ENCODE measurements around the gene ERICH2. TPM values are rescaled to one million over a fixed set of nuclear protein-coding genes. Genes with fewer than 3 reads are reported as not detected.

Gene ERICH2
- total and polyA plus RNA-seq, 2 of the 13 experiments (the other 11 are each of a cell fraction or from before 2014, with no cell fraction given): not detected

DNA sequence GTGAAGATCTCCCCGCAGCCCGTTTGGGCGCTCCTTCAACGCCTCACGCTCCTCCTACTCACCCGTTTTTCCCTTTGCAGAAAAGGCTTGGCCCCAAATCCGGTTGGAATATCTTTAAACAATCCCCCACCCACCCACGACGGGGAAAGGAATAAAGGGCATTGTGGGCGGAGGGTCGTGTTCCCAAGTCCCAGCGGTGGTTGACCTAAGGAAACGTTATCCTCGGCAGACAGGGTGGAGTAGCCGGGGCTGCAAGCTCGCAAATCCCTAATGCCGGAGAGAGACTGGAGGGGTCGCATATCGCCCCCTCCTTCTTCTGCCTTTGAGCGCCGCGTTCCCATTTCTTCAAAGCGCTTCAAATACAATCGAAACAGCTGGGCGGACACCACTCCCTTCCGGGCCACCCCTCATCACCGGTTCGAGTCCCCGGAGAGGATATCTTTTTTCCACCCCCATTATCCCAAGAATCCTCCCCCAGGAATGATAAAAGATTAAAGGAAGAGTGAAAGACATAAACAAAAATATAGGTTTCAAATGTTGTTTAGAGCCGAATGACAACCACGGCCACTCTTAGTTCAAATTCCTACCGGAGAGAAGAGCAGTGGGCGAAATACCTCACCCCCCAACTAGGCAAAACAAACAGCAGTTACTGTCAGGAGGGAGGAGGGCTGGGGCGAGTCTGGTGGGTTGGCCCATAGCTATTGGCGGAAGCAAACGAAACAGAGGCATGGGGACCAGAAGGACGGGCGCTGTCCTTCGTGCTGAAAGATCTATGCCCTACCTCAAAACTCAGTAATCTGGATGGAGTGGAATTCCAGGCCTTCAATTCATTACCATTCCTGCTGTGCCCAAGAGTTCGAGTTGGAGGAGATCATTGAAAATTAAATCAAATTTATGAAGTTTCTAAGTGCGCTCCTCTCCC lies 43.7 kb downstream of the ERICH2 start:
- CTCF ChIA-PET (ENCODE audit: low intra/inter-chr PET ratio, low total read pairs): interaction anchor here (1.0 to 5.6 kb wide), 6 partner anchors 405 to 453 kb away, joined by 3 to 61 read pairs (median 24); no protein-coding TSS in a partner anchor
- in situ Hi-C loops (cut with HindIII; ENCODE audit: extremely low pct_ligation_motif_present, low pct_unique_long_range_greater_than_20kb) (loop anchor here (5.0 to 10.0 kb wide), 2 partner anchors 97 to 579 kb away; partner anchors contain the start of gene SP5), intact Hi-C loops (cut with micrococcal nuclease; ENCODE audit: unreplicated experiment) (loop anchor here (2.0 to 5.0 kb wide), 2 partner anchors 77 to 577 kb away; no protein-coding TSS in a partner anchor)
- no TSS peak for BruUV-seq (replicated peaks)
- peaks cover 19 to 61% of the 10 kb centered on the region in 2 experiments for H3K27me3 ChIP-seq (ENCODE audit: control insufficient read depth in 1 of 2, insufficient read depth in 2 of 2, low read length in 2 of 2)
- H3K9me3 ChIP-seq (ENCODE audit: low read length): no peaks in the 10 kb centered on the region
- peaks cover 27% of the 10 kb centered on the region for H3K4me1 ChIP-seq (ENCODE audit: insufficient read depth, low read length)
- H3K4me2 ChIP-seq (ENCODE audit: low read depth, low read length): no peak overlapping the region
- H3K79me2 ChIP-seq (ENCODE audit: insufficient read depth, low read length): no peaks in the 10 kb centered on the region
- 26% methylated on average over 41 of the region's 41 CpGs for WGBS (ENCODE audit: low lambda C conversion rate)
- POLR2A ChIA-PET: no interaction called here
- DNase-seq (ENCODE audit: low spot score) (peak; percentile 41), FAIRE-seq (no peak), ATAC-seq (peak; percentile 3; the same call in 1 of the 3 replicates)
- H2AFZ ChIP-seq (ENCODE audit: low read length): no peak overlapping the region
- H3K4me3 ChIP-seq (replicated peaks in 1 of 3; ENCODE audit: insufficient read depth in 1 of 3, low read depth in 2 of 3, low read length in 3 of 3): no peak overlapping the region
- no peaks in the 10 kb centered on the region for H3K36me3 ChIP-seq (replicated peaks in 1 of 2; ENCODE audit: control insufficient read depth in 1 of 2, insufficient read depth in 2 of 2, low read length in 2 of 2)
- H4K20me1 ChIP-seq (ENCODE audit: insufficient read depth, low read length): peaks cover 7% of the 10 kb centered on the region; the same call in 1 of the 2 replicates
- no peak overlapping the region for H3K27ac ChIP-seq (ENCODE audit: extremely low read length, insufficient read depth, low read length)
- H3K9ac ChIP-seq (ENCODE audit: insufficient read depth, low read depth, low read length): no peak overlapping the region
- no peak for TF ChIP-seq MED1 (CRISPR knock-in tag; IDR thresholded peaks at IDR 0.05)
- 0 out of 2 replicates have a peak, but pooled peaks have one; percentile 19 for TF ChIP-seq ZNF331 (CRISPR knock-in tag; IDR thresholded peaks at IDR 0.05)
- TF ChIP-seq, protein P1, sequence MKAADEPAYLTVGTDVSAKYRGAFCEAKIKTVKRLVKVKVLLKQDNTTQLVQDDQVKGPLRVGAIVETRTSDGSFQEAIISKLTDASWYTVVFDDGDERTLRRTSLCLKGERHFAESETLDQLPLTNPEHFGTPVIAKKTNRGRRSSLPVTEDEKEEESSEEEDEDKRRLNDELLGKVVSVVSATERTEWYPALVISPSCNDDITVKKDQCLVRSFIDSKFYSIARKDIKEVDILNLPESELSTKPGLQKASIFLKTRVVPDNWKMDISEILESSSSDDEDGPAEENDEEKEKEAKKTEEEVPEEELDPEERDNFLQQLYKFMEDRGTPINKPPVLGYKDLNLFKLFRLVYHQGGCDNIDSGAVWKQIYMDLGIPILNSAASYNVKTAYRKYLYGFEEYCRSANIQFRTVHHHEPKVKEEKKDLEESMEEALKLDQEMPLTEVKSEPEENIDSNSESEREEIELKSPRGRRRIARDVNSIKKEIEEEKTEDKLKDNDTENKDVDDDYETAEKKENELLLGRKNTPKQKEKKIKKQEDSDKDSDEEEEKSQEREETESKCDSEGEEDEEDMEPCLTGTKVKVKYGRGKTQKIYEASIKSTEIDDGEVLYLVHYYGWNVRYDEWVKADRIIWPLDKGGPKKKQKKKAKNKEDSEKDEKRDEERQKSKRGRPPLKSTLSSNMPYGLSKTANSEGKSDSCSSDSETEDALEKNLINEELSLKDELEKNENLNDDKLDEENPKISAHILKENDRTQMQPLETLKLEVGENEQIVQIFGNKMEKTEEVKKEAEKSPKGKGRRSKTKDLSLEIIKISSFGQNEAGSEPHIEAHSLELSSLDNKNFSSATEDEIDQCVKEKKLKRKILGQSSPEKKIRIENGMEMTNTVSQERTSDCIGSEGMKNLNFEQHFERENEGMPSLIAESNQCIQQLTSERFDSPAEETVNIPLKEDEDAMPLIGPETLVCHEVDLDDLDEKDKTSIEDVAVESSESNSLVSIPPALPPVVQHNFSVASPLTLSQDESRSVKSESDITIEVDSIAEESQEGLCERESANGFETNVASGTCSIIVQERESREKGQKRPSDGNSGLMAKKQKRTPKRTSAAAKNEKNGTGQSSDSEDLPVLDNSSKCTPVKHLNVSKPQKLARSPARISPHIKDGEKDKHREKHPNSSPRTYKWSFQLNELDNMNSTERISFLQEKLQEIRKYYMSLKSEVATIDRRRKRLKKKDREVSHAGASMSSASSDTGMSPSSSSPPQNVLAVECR (CRISPR knock-in tag; IDR thresholded peaks at IDR 0.05; ENCODE audit: borderline replicate concordance): peak; percentile 50; the same call in 1 of the 2 replicates
- TF ChIP-seq ARNT2 (CRISPR knock-in tag; IDR thresholded peaks at IDR 0.05; ENCODE audit: low read depth): peak; percentile 58; the same call in 1 of the 2 replicates
- TF ChIP-seq KDM2A (CRISPR knock-in tag; IDR thresholded peaks at IDR 0.05; ENCODE audit: borderline replicate concordance, low read depth): 0 out of 2 replicates have a peak, but pooled peaks have one; percentile 27
- TF ChIP-seq SYNCRIP (IDR thresholded peaks at IDR 0.05; ENCODE audit: insufficient read depth, low read depth, low read length): no peak
- TF ChIP-seq CBX2 (IDR thresholded peaks at IDR 0.05; ENCODE audit: low read depth, low read length): no peak
- peak; percentile 78; the same call in 1 of the 2 replicates for TF ChIP-seq CBX2 (CRISPR knock-in tag; IDR thresholded peaks at IDR 0.05; ENCODE audit: low read depth)
- peak; percentile 23; the same call in 1 of the 2 replicates for TF ChIP-seq STAG1 (CRISPR knock-in tag; IDR thresholded peaks at IDR 0.05)
- TF ChIP-seq ZNF792 (CRISPR knock-in tag; IDR thresholded peaks at IDR 0.05): no peak
- 0 out of 2 replicates have a peak, but pooled peaks have one; percentile 11 for TF ChIP-seq BHLHE40 (IDR thresholded peaks at IDR 0.05; ENCODE audit: low read length)
- no peak for TF ChIP-seq ZNF749 (CRISPR knock-in tag; IDR thresholded peaks at IDR 0.05; ENCODE audit: borderline replicate concordance)
- TF ChIP-seq, protein P2, sequence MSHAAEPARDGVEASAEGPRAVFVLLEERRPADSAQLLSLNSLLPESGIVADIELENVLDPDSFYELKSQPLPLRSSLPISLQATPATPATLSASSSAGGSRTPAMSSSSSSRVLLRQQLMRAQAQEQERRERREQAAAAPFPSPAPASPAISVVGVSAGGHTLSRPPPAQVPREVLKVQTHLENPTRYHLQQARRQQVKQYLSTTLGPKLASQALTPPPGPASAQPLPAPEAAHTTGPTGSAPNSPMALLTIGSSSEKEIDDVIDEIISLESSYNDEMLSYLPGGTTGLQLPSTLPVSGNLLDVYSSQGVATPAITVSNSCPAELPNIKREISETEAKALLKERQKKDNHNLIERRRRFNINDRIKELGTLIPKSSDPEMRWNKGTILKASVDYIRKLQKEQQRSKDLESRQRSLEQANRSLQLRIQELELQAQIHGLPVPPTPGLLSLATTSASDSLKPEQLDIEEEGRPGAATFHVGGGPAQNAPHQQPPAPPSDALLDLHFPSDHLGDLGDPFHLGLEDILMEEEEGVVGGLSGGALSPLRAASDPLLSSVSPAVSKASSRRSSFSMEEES (CRISPR knock-in tag; IDR thresholded peaks at IDR 0.05): peak; percentile 60; the same call in 1 of the 2 replicates
- TF ChIP-seq SAP130 (CRISPR knock-in tag; IDR thresholded peaks at IDR 0.05; ENCODE audit: low read depth): peak; percentile 63
- TF ChIP-seq TOE1 (CRISPR knock-in tag; IDR thresholded peaks at IDR 0.05): no peak
- TF ChIP-seq ZNF441 (CRISPR knock-in tag; IDR thresholded peaks at IDR 0.05; ENCODE audit: borderline replicate concordance): peak; percentile 34; the same call in 1 of the 2 replicates
